ENCODE results near the gene SZT2.

SZT2 gene

DNA sequence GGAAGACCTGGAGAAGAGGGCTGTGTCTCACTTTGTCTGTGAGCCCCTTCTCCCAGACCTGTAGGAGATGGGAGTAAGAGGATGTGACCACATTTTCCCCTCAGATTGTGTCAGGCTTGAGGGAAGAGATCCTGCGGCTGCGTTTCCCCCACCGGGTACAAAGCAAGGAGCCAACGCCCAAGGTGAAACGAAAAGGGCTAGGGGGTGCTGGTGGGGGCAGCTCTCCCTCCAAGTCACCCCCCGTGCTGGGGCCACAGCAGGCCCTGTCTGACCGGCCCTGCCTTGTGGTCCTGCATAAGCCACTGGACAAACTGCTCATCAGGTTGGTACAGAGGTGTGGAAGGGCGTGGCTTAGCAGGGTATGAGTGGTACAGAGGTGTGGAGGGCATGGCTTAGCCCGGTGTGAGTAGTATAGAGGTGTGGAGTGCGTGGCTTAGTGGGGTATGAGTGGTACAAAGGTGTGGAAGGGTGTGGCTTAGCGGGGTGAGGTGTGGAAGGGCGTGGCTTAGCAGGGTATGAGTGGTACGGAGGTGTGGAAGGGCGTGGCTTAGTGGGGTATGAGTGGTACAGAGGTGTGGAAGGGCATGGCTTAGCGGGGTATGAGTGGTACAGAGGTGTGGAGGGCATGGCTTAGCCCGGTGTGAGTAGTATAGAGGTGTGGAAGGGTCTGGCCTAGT, 33.4 kb downstream of the SZT2 start:
- Histone ChIP-seq H3K4me2 (ENCODE audit: insufficient read depth, low read length) (no peak overlapping the region), H3K27ac (ENCODE audit: low read length) (no peak overlapping the region), H3K4me1 (ENCODE audit: insufficient read depth, low read length) (no peaks in the 10 kb centered on the region), H3K27me3 (ENCODE audit: insufficient read depth, low read length, poor library complexity) (no peaks in the 10 kb centered on the region), H3K79me2 (ENCODE audit: insufficient read depth, low read length) (no peaks in the 10 kb centered on the region), H3K4me3 (ENCODE audit: low read depth in 1 of 2, low read length in 2 of 2) (no peak overlapping the region), H4K20me1 (ENCODE audit: insufficient read depth, low read length) (peaks cover 11% of the 10 kb centered on the region; the same call in 1 of the 2 replicates), H3K36me3 (ENCODE audit: insufficient read depth, low read length) (peaks cover 98% of the 10 kb centered on the region), H2AFZ (ENCODE audit: low read depth, low read length) (no peak overlapping the region), H3K9me3 (ENCODE audit: insufficient read depth, low read length, severe bottlenecking) (no peaks in the 10 kb centered on the region), H3K9ac (ENCODE audit: low read depth, low read length) (no peak overlapping the region)
- no peak for TF ChIP-seq EZH2 (IDR thresholded peaks at IDR 0.05; ENCODE audit: borderline replicate concordance, low read depth, low read length, severe bottlenecking)
- TF ChIP-seq, protein P1, sequence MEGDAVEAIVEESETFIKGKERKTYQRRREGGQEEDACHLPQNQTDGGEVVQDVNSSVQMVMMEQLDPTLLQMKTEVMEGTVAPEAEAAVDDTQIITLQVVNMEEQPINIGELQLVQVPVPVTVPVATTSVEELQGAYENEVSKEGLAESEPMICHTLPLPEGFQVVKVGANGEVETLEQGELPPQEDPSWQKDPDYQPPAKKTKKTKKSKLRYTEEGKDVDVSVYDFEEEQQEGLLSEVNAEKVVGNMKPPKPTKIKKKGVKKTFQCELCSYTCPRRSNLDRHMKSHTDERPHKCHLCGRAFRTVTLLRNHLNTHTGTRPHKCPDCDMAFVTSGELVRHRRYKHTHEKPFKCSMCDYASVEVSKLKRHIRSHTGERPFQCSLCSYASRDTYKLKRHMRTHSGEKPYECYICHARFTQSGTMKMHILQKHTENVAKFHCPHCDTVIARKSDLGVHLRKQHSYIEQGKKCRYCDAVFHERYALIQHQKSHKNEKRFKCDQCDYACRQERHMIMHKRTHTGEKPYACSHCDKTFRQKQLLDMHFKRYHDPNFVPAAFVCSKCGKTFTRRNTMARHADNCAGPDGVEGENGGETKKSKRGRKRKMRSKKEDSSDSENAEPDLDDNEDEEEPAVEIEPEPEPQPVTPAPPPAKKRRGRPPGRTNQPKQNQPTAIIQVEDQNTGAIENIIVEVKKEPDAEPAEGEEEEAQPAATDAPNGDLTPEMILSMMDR (IDR thresholded peaks at IDR 0.05; ENCODE audit: borderline replicate concordance, extremely low read depth, low read length, poor library complexity, severe bottlenecking): no peak
- no peak for DNase-seq
- ATAC-seq (ENCODE audit: insufficient read depth, low read depth): no peak

GRCh38 chr1:43423672-43424550, 34.2 kb downstream of the SZT2 start:
- no peaks in the 10 kb centered on the region for H3K79me2 ChIP-seq (ENCODE audit: insufficient read depth, low read length)
- no peak overlapping the region for H3K4me2 ChIP-seq (ENCODE audit: insufficient read depth, low read length)
- no peak overlapping the region for H3K9ac ChIP-seq (ENCODE audit: low read depth, low read length)
- TF ChIP-seq, protein P1 (IDR thresholded peaks at IDR 0.05; ENCODE audit: borderline replicate concordance, extremely low read depth, low read length, poor library complexity, severe bottlenecking): no peak
- DNase-seq (no peak), ATAC-seq (ENCODE audit: insufficient read depth, low read depth) (0 out of 3 replicates have a peak, but pooled peaks have one; percentile 24)
- H3K9me3 ChIP-seq (ENCODE audit: insufficient read depth, low read length, severe bottlenecking): no peaks in the 10 kb centered on the region
- no peaks in the 10 kb centered on the region for H3K4me1 ChIP-seq (ENCODE audit: insufficient read depth, low read length)
- H3K36me3 ChIP-seq (ENCODE audit: insufficient read depth, low read length): peaks cover 98% of the 10 kb centered on the region
- no peak overlapping the region for H2AFZ ChIP-seq (ENCODE audit: low read depth, low read length)
- H3K27ac ChIP-seq (ENCODE audit: low read length): no peak overlapping the region
- peaks cover 11% of the 10 kb centered on the region; the same call in 1 of the 2 replicates for H4K20me1 ChIP-seq (ENCODE audit: insufficient read depth, low read length)
- H3K27me3 ChIP-seq (ENCODE audit: insufficient read depth, low read length, poor library complexity): no peaks in the 10 kb centered on the region
- H3K4me3 ChIP-seq (ENCODE audit: low read depth in 1 of 2, low read length in 2 of 2): no peak overlapping the region

- no peak for DNase-seq
These were observed 35.3 kb downstream of the SZT2 start for GRCh38 chr1:43425045-43425444.

More at GRCh38 chr1:43425045-43425444, 35.3 kb downstream of the SZT2 start:
- H3K4me1 ChIP-seq (ENCODE audit: insufficient read depth, low read length): no peaks in the 10 kb centered on the region
- no peaks in the 10 kb centered on the region for H3K9me3 ChIP-seq (ENCODE audit: insufficient read depth, low read length, severe bottlenecking)
- H3K4me3 ChIP-seq (ENCODE audit: low read depth in 1 of 2, low read length in 2 of 2): no peak overlapping the region
- H4K20me1 ChIP-seq (ENCODE audit: insufficient read depth, low read length): peaks cover 11% of the 10 kb centered on the region; the same call in 1 of the 2 replicates
- peaks cover 98% of the 10 kb centered on the region for H3K36me3 ChIP-seq (ENCODE audit: insufficient read depth, low read length)
- H3K9ac ChIP-seq (ENCODE audit: low read depth, low read length): no peak overlapping the region
- no peak overlapping the region for H3K4me2 ChIP-seq (ENCODE audit: insufficient read depth, low read length)
- H3K27me3 ChIP-seq (ENCODE audit: insufficient read depth, low read length, poor library complexity): no peaks in the 10 kb centered on the region
- ATAC-seq (ENCODE audit: insufficient read depth, low read depth): no peak
- H2AFZ ChIP-seq (ENCODE audit: low read depth, low read length): no peak overlapping the region
- no peak for TF ChIP-seq EZH2 (IDR thresholded peaks at IDR 0.05; ENCODE audit: borderline replicate concordance, low read depth, low read length, severe bottlenecking)
- TF ChIP-seq, protein P1 (IDR thresholded peaks at IDR 0.05; ENCODE audit: borderline replicate concordance, extremely low read depth, low read length, poor library complexity, severe bottlenecking): no peak
- no peaks in the 10 kb centered on the region for H3K79me2 ChIP-seq (ENCODE audit: insufficient read depth, low read length)
- H3K27ac ChIP-seq (ENCODE audit: low read length): no peak overlapping the region
